Measurements from ENCODE around the gene PIGS. TPM values are rescaled to one million over a fixed set of nuclear protein-coding genes. Genes with fewer than 3 reads are reported as not detected.
"Not testable (repeated sequence)": the region's sequence is repeated elsewhere in the genome, so short reads cannot be mapped to it uniquely, and the experiment has no call there.

Gene PIGS
- total and polyA plus RNA-seq, 2 experiments from 2014 or later, result 107 to 122 TPM

DNA sequence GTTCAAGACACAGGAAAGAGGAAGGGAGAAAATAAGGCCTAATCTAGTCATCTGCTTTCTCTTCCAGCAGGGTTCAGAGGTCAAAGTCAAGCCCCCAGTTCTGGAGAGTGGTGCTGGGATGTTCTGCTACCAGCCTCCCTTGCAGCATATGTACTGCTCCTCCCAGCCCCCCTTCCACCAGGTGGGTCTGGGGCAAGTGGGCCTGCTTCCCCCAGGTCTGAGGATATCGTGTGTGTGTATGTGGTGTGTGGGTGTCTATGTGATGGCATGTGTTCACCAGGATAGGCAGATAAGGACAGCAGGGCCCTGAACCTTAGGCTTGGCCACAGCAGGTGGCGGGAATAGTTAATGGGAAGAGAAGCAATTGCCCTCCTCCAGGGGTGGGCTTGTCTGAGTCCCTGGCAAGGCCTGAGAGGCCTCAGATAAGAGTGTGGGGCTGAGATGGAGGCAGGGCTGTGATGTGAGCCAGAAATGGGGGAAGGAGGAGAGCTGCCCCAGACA lies 44.1 kb downstream of the PIGS start:
- Histone ChIP-seq H3K4me1 (ENCODE audit: low read depth) (peaks cover 17% of the 10 kb centered on the region), H3K4me3 (no peak overlapping the region), H3K27me3 (no peaks in the 10 kb centered on the region), H3K27ac (no peak overlapping the region), H3K9me3 (ENCODE audit: low read depth) (no peaks in the 10 kb centered on the region), H3K36me3 (no peaks in the 10 kb centered on the region)
- DNase-seq (ENCODE audit: low read depth in 1 of 2, low spot score in 1 of 2), result no peak
- TF ChIP-seq, protein P1, sequence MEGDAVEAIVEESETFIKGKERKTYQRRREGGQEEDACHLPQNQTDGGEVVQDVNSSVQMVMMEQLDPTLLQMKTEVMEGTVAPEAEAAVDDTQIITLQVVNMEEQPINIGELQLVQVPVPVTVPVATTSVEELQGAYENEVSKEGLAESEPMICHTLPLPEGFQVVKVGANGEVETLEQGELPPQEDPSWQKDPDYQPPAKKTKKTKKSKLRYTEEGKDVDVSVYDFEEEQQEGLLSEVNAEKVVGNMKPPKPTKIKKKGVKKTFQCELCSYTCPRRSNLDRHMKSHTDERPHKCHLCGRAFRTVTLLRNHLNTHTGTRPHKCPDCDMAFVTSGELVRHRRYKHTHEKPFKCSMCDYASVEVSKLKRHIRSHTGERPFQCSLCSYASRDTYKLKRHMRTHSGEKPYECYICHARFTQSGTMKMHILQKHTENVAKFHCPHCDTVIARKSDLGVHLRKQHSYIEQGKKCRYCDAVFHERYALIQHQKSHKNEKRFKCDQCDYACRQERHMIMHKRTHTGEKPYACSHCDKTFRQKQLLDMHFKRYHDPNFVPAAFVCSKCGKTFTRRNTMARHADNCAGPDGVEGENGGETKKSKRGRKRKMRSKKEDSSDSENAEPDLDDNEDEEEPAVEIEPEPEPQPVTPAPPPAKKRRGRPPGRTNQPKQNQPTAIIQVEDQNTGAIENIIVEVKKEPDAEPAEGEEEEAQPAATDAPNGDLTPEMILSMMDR (IDR thresholded peaks at IDR 0.05; ENCODE audit: low read depth, low read length), result no peak

DNA sequence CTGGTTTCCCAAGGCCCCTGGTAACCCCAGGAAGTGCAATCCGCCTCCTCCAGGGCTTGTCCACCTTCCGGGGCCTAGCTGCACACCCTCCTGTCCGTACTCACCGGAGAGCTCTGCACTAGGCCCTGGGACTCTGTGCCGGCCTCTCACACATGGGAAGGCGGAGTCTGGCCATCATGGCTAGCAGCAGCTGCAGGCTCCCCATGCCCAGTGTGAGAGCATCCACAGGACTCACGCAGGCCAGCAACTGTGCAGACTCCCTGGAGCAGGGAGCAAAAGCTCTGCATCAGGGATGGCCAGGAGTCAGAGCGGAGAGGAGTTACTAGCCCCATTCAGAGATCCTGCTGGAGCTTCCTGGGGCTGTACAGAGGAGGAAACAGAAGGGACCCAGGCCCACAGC lies 44.9 kb downstream of the PIGS start:
- H3K27ac ChIP-seq, result no peak overlapping the region
- no peak for DNase-seq (ENCODE audit: low read depth in 1 of 2, low spot score in 1 of 2)
- TF ChIP-seq, protein P1 (IDR thresholded peaks at IDR 0.05; ENCODE audit: low read depth, low read length), result no peak
- H3K9me3 ChIP-seq (ENCODE audit: low read depth), result no peaks in the 10 kb centered on the region
- H3K27me3 ChIP-seq, result no peaks in the 10 kb centered on the region
- H3K36me3 ChIP-seq, result no peaks in the 10 kb centered on the region
- H3K4me3 ChIP-seq, result no peak overlapping the region
- H3K4me1 ChIP-seq (ENCODE audit: low read depth), result peaks cover 17% of the 10 kb centered on the region

GRCh38 chr17:28524476-28525424 lies 46.6 kb downstream of the PIGS start:
- H3K27ac ChIP-seq, result peak overlapping the region; percentile 73
- DNase-seq (ENCODE audit: low read depth in 1 of 2, low spot score in 1 of 2), result peak; percentile 43 to 71
- H3K4me3 ChIP-seq, result no peak overlapping the region
- H3K36me3 ChIP-seq, result no peaks in the 10 kb centered on the region
- peaks cover 17% of the 10 kb centered on the region for H3K4me1 ChIP-seq (ENCODE audit: low read depth)
- H3K27me3 ChIP-seq, result no peaks in the 10 kb centered on the region
- TF ChIP-seq, protein P1 (IDR thresholded peaks at IDR 0.05; ENCODE audit: low read depth, low read length), result no peak
- H3K9me3 ChIP-seq (ENCODE audit: low read depth), result no peaks in the 10 kb centered on the region

- no peak for DNase-seq (ENCODE audit: low read depth in 1 of 2, low spot score in 1 of 2)
- no peaks in the 10 kb centered on the region for H3K27me3 ChIP-seq
- H3K36me3 ChIP-seq, result no peaks in the 10 kb centered on the region
- no peaks in the 10 kb centered on the region for H3K9me3 ChIP-seq (ENCODE audit: low read depth)
- no peak overlapping the region for H3K27ac ChIP-seq
- no peak overlapping the region for H3K4me3 ChIP-seq
- TF ChIP-seq, protein P1 (IDR thresholded peaks at IDR 0.05; ENCODE audit: low read depth, low read length), result no peak
- peaks cover 17% of the 10 kb centered on the region for H3K4me1 ChIP-seq (ENCODE audit: low read depth)
Measured at GRCh38 chr17:28523876-28524275, 47.4 kb downstream of the PIGS start.

GRCh38 chr17:28523186-28523585 lies 48.1 kb downstream of the PIGS start:
- H3K27me3 ChIP-seq, result no peaks in the 10 kb centered on the region
- TF ChIP-seq, protein P1 (IDR thresholded peaks at IDR 0.05; ENCODE audit: low read depth, low read length), result no peak
- no peak overlapping the region for H3K4me3 ChIP-seq
- no peaks in the 10 kb centered on the region for H3K9me3 ChIP-seq (ENCODE audit: low read depth)
- no peak for DNase-seq (ENCODE audit: low read depth in 1 of 2, low spot score in 1 of 2)
- H3K4me1 ChIP-seq (ENCODE audit: low read depth), result peaks cover 17% of the 10 kb centered on the region
- H3K36me3 ChIP-seq, result no peaks in the 10 kb centered on the region
- no peak overlapping the region for H3K27ac ChIP-seq

DNA sequence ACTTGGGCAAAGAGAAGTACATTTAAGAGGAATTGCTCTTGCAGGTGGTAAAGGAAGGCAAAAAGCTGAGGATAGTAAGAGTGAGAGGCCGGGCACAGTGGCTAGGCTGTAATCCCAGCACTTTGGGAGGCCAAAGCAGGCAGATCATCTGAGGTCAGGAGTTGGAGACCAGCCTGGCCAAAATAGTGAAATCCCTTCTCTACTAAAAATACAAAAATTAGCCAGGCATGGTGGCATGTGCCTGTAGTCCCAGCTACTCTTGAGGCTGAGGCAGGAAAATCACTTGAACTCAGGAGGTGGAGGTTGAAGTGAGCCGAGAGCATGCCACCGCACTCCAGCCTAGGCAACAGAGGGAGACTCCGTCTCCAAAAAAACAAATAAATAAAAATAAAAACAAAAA lies 49.0 kb downstream of the PIGS start:
- not testable (repeated sequence) for H3K36me3 ChIP-seq; H3K4me3 ChIP-seq; H3K27me3 ChIP-seq; H3K27ac ChIP-seq; H3K9me3 ChIP-seq (ENCODE audit: low read depth); DNase-seq (ENCODE audit: low read depth in 1 of 2, low spot score in 1 of 2)
- peaks cover 17% of the 10 kb centered on the region for H3K4me1 ChIP-seq (ENCODE audit: low read depth)
